Raji (cell line): ENCODE results near the gene RANBP17.

Source experiments
- POLR2A ChIP-seq: IDR thresholded peaks from 2 replicates; pipeline ENCODE4 v1.6.1; 2011; ENCODE audit warnings: low read depth, low read length, control low read depth; ENCODE audit not compliant: insufficient read depth

The RANBP17 gene

DNA sequence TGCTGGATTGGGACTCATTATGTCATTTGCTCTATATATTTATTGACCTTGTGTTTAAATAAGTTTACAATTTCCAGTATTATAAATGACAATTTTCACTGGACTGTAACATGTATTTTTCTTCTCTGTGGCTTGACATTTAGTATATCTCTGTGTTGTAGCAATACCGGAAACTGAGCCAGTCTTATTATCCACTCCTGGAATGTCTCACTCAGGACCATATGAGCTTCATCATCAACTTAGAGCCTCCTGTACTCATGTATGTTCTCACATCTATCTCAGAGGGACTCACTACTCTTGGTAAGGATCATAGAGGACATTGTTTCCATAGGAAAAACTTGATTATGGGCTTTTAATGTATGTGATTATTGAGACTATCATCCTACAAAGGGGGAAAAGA lies 380.7 kb downstream of the RANBP17 start:
- TF ChIP-seq POLR2A = no peak

DNA sequence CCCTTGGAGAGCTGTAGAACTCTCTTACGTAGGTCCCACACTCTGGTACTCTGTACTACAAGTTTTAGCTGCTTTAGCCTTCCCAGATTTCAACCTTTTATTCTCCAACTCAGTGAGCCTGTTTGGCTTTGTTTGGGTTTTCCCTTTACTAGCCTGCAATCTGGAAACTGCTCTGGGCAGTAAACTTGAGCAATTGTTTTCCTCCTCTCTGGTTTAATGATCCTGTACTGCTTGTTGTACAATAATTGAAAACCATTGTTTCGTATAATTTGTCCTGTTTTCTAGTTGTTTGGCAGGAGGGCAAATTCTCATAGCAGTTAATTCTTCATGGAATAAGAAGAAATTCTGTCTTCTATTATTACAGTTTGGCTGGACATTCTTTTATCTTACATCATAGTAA lies 384.4 kb downstream of the RANBP17 start:
- no peak for TF ChIP-seq POLR2A

DNA sequence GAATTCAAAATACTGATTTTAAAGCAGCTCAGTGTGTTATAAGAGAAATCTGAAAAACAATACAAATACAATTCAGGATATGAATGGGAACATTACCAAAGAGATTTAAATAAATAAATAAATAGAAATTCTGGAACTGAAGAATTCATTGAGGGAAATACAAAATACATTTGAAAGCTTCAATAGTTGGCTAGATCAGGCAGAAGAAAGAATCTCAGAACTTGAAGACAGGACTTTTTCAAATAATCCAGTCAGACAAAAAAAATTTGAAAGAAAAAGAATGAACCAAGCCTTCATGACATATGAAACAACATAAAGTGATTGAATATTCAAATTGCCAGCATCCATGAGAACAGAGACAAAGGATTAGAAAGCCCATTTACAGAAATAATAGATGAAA lies 387.6 kb downstream of the RANBP17 start:
- TF ChIP-seq POLR2A = no peak

DNA sequence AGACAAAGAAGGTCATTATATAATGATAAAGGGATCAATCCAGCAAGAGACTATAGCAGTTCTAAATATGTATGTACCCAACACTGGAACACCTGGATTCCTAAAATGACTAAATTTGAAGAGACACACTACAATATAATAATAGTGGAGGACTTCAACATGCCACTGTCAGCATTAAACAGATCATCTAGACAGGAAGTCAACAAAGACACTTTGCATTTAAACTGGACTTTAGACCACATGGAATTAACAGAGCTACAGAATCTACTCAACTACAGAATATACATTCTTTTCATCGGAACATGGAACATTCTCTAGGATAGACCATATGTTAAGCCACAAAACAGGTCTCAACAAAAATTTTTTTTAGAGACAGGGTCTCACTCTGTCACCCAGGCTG lies 388.9 kb downstream of the RANBP17 start:
- TF ChIP-seq POLR2A = no peak

DNA sequence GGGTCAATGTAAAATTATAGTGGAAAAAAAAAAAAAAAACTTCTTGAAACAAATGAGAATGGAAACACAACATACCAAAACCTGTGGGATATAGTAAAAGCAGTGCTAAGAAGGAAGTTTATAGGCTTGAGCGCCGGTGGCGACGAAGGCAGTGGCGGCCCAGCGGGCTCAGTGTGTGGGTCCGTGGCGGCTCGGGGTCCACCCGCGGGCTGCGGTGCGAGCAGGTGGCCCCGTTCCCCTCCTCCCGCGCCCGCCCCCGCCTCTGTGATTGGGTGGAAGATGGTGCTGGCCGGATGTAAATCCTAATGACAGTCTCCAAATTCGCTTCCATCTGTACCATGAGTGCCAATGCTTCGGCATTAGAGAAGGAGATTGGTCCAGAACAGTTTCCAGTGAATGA lies 389.7 kb downstream of the RANBP17 start:
- TF ChIP-seq POLR2A = no peak

DNA sequence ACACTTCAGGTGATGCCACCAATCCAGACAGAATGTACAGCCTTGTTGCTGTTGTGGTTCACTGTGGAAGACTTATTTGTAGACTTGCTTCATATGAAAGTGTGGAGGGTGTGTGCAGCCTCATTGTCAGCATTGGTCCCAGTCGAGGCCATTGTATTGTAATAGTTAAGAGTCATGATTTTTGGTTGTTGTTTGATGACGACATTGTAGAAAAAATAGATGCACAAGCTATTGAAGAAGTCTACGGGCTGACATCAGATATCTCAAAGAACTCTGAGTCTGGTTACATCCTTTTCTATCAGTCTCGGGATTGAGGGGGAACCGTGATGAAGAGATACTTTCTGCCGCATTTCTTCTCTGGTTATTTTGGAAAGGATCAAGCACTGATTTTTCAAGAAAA lies 390.9 kb downstream of the RANBP17 start:
- TF ChIP-seq POLR2A = no peak

DNA sequence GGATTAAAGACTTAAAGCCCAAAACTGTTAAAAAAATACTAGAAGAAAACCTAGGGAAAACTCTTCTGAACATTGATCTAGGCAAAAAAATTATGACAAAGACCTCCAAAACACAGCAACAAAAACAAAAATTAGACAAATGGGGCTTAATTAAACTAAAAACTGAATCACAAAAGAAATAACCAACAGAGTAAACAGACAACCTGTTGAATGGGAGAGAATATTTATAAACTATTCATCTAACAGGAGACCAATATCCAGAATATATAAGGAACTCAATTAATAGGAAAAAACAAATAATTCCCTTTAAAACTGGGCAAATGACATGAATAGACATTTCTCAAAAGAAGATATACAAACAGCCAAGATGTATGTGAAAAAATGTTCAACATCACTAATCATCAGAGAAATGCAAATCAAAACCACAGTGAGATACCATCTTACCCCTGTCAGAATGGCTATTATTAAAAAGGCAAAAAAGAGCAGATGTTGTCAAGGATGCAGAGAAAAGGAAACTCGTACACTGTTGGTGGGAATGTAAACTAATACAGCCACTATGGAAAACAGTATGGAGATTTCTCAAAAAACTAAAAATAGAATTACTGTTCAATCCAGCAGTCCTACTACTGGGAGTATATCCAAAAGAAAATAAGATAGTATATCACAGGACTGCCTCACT lies 397.1 kb downstream of the RANBP17 start:
- TF ChIP-seq POLR2A = no peak

DNA sequence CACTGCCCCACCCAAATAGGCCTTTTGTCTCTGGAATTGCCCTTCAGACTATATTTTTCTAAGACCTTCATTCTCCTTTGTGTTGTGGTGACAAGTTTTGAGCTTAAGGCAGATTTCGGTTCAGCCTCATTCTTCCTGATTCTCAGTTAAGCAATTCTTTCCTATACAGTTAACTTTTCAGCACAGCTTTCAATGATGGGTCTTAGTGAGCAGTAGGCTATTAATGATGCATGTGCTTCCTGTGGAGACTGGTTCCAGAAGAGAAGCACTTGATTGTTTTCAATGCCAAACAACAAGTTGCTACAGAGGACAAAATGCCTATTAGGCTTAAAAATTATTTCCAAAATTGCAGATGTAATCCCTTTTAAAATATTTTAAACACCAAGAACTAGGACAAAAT lies 399.5 kb downstream of the RANBP17 start:
- TF ChIP-seq POLR2A = no peak

DNA sequence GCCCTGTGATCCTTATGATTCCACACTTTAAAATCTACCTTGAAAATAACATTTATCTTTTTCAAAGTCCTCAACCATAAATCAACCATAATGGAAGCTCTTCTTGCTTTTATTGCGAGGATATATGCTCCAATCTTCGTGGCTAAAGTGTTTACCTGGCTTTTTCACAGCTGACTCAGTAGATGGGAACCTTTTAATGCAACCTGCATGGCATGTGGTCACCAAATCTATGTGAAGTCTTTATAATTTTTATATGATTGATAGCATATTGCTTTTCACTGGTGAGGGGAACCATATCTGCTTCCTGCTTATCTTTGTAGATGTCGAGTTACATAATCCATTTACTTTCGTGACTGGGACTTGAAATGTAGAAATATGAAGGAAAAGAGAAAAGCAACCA lies 400.1 kb downstream of the RANBP17 start:
- TF ChIP-seq POLR2A = no peak

DNA sequence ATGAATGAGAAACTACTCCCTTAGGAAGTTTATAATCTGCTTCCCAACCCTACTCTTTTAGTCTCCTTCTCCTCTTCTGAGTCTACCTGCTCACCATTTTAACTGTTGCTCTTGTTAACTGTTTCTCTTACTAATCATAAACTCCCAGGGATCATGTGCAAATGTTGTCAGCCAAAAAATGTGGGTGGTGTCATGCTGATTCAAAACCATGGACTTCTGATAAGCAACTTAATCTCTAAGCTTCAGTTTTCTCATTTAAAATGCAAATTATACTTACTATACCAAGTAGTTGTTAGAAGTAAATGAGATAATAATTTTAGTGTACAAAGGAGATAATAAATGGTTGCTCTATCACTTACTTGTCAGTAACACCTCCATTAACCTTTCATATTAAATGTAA lies 401.4 kb downstream of the RANBP17 start:
- no peak for TF ChIP-seq POLR2A

DNA sequence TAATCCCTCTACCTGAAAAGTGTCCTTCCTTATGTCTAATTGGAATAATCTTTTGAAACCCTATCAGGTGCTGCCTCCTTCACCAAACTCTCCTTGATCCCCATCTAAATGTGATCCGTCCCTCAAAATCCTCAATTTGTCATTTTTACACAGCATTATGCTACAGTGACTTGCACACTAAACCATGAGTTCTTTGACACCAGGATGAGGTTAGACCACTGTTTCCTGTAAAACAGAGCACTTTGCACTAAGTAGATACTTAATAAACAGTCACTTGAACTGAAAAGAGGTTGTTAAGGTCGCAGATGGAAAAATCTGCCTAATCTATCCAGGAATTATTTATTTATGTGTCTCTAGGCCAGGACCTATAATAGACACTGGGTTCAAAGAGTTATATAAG lies 403.0 kb downstream of the RANBP17 start:
- no peak for TF ChIP-seq POLR2A

DNA sequence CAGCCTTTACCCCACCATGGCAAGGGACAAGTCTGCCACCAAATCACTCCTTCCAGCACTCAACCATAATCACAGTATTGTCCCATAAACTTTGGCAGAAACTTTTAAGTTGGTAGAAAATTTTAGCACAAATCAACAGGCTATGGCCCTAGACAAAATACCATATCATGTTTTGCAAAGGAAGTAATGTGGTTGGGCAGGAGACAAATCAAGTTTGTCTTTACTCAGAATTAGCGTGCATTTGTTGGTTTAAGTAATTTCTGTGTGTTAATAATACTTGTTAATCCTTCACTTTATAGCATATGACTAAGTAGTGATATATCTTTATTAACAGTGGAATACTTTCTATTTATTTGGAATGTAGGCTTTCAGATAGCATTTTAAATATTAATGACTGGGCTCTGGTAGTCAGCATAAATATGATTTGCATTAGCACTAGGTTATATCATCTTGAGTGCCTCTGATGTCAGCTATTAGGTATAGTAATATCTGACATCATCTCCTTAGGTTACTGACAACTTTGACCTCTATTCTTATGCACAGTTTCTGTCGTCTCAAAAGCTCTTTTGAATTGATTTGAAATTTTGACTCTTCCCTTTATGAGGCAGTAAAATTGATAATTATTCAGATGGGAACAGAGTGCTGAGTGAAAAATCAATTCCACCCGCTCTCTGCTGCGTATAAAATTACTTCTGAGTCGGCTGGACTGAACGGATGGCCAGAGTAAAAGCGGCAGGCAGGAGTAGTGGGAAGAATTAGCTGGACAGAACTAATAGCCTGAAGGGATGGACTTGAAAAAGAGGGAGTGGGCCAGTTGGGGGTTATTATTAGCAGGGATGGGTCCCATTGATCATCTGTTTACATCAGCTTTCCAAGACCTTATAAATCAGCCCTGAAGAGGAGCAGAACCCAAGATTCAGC lies 407.1 kb downstream of the RANBP17 start:
- no peak for TF ChIP-seq POLR2A

DNA sequence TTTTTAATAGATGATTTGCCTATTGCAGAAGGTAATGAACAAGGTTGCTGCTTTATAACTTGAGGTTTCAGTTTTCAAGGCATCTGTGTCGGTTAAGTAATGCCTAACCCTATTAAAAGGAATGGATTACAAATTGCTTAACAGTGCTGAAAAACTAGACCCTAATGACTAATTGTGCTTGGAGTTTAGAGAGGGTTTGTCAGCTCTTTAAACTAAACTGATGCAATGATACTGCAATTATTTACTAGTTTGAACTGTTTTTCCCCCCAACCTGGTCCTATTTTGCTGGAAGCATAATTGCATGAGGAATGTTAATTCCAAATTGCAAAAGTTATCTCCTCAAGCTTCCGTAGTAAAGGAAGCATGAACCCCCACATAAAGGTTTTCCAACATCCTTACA lies 407.9 kb downstream of the RANBP17 start:
- TF ChIP-seq POLR2A = no peak

DNA sequence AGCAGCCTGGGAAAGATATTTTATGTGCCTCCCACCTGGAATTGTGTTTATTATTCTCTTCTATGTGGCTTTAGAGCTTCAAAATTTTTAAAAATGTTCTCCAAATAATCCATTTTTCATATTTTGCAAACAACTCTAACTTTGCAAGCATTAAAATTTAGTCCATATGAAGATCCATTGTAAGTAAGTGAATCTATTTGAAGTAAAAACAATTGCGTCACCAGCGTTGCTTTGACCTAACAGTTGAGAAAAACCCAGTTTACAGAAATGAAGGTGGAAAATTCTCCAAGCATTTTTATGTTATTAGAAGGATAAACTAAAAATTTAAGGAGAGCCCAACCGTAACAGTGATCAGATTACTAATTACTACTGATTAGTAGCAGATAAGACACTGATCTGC lies 408.3 kb downstream of the RANBP17 start:
- no peak for TF ChIP-seq POLR2A

DNA sequence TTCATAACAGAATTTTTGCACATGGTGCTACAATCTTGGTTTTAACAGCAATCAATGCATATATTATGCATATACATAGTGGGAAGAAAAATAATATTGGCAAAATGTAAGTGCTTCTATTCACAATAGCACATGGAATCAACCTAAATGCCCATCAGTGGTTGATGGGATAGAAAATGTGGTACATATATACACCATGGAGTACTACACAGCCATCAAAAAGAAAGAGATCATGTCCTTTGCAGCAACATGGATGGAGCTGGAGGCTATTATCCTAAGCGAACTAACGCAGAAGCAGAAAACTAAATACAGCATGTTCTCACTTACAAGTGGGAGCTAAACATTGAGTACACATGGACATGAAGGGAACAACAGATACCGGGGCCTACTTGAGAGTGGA lies 410.0 kb downstream of the RANBP17 start:
- TF ChIP-seq POLR2A = no peak
